Ascending aorta (tissue), 2 donors: ENCODE measurements around the gene NKD1. TPM values are rescaled to one million over a fixed set of nuclear protein-coding genes. Genes with fewer than 3 reads are reported as not detected.

Source experiments
- DNase-seq, 2 donors: peaks; one replicate each; pipeline ENCODE4 v3.0.0-alpha.2; 2019; ENCODE audit warnings: low spot score in 2 of 2
- H3K27ac ChIP-seq, 2 donors: fragments of 200-600 bp; sonication (generic); one replicate each; pipeline ENCODE4 v1.5.1; 2016 to 2017; ENCODE audit warnings: mild to moderate bottlenecking in 1 of 2
- H3K27me3 ChIP-seq: fragments of 200-600 bp; sonication (generic); one replicate; pipeline ENCODE4 v1.5.1; 2017
- H3K36me3 ChIP-seq, 2 donors: fragments of 200-600 bp; sonication (generic); one replicate each; pipeline ENCODE4 v1.5.1; 2016
- H3K4me1 ChIP-seq, 2 donors: fragments of 200-600 bp; sonication (generic); one replicate each; pipeline ENCODE4 v1.5.1; 2016 to 2017; ENCODE audit warnings: mild to moderate bottlenecking in 1 of 2
- H3K4me3 ChIP-seq, 2 donors: fragments of 200-600 bp; sonication (generic); one replicate each; pipeline ENCODE4 v1.5.1; 2016 to 2017; ENCODE audit warnings: mild to moderate bottlenecking in 1 of 2
- H3K9me3 ChIP-seq, 2 donors: fragments of 200-600 bp; sonication (generic); one replicate each; pipeline ENCODE4 v1.5.1; 2016
- CTCF ChIP-seq, 3 experiments: fragments of 200-600 bp in 2 of 3; fragments of 450-650 bp in 1 of 3; sonication (generic) in 2 of 3; IDR thresholded peaks; one replicate each; pipeline ENCODE4 v1.5.1; 2016 to 2019; ENCODE audit warnings: antibody characterized with exemption in 3 of 3, mild to moderate bottlenecking in 1 of 3, moderate library complexity in 1 of 3
- intact Hi-C: fragments of 100-400 bp; cut with DNase I; formaldehyde crosslinking; loops from one replicate; pipeline ENCODE4 v1.15.1; 2023
- total RNA-seq: library from RNA; depleted of rRNA; stranded (reverse); fragments of >200 nt; gene quantifications from one replicate; pipeline ENCODE4 v1.1.0, GENCODE V29; 2016

The NKD1 gene
- total RNA-seq, 1 donor from 2014 or later: 33.2 TPM

GRCh38 chr16:50547340-50548124 is 664 bp upstream of the NKD1 start:
- no peaks in the 10 kb centered on the region for H3K36me3 ChIP-seq
- no peaks in the 10 kb centered on the region for H3K9me3 ChIP-seq
- H3K27ac ChIP-seq: peak overlapping the region in 1 of 2 donors; percentile 9
- intact Hi-C loops: loop anchor here (1.0 to 2.0 kb wide), 7 partner anchors 37 to 394 kb away; partner anchors contain the start of genes BRD7, CYLD and TENT4B
- peak in 1 of 2 donors; percentile 78 for DNase-seq
- peak overlapping the region; percentile 67 to 82 for H3K4me3 ChIP-seq
- H3K4me1 ChIP-seq: peaks cover 2 to 8% of the 10 kb centered on the region in 2 donors
- TF ChIP-seq CTCF (IDR thresholded peaks at IDR 0.05): peak in 2 of 3 experiments; percentile 29 to 53
- H3K27me3 ChIP-seq: no peaks in the 10 kb centered on the region

GRCh38 chr16:50548909-50549560 is 839 bp downstream of the NKD1 start:
- peaks cover 2 to 20% of the 10 kb centered on the region in 2 donors for H3K4me1 ChIP-seq
- no peak for TF ChIP-seq CTCF (IDR thresholded peaks at IDR 0.05)
- intact Hi-C loops: loop anchor here (1.0 to 2.0 kb wide), 7 partner anchors 36 to 396 kb away; partner anchors contain the start of genes BRD7, CYLD and TENT4B
- no peaks in the 10 kb centered on the region for H3K27me3 ChIP-seq
- no peaks in the 10 kb centered on the region for H3K36me3 ChIP-seq
- no peak for DNase-seq
- peak overlapping the region; percentile 71 to 82 for H3K27ac ChIP-seq
- H3K4me3 ChIP-seq: peak overlapping the region; percentile 67 to 82
- H3K9me3 ChIP-seq: no peaks in the 10 kb centered on the region

- TF ChIP-seq CTCF (IDR thresholded peaks at IDR 0.05): no peak
- intact Hi-C loops: loop anchor here (2.0 kb wide), 6 partner anchors 35 to 193 kb away; partner anchors contain the start of genes BRD7 and CYLD
- Histone ChIP-seq H3K27ac (peak overlapping the region; percentile 71 to 82), H3K4me3 (peak overlapping the region; percentile 67 to 82), H3K9me3 (no peaks in the 10 kb centered on the region), H3K36me3 (no peaks in the 10 kb centered on the region), H3K27me3 (no peaks in the 10 kb centered on the region), H3K4me1 (peaks cover 2 to 23% of the 10 kb centered on the region in 2 donors)
- DNase-seq: no peak
Measured at GRCh38 chr16:50549561-50549915, 1.3 kb downstream of the NKD1 start.

- no peak for TF ChIP-seq CTCF (IDR thresholded peaks at IDR 0.05)
- no peaks in the 10 kb centered on the region for H3K36me3 ChIP-seq
- no peaks in the 10 kb centered on the region for H3K9me3 ChIP-seq
- peaks cover 3 to 26% of the 10 kb centered on the region in 2 donors for H3K4me1 ChIP-seq
- H3K27ac ChIP-seq: peak overlapping the region; percentile 71 to 82
- DNase-seq: peak in 1 of 2 donors; percentile 75
- H3K4me3 ChIP-seq: peak overlapping the region; percentile 67 to 82
- intact Hi-C loops: no loop called here
- H3K27me3 ChIP-seq: no peaks in the 10 kb centered on the region
Measured at GRCh38 chr16:50550035-50550434, 1.8 kb downstream of the NKD1 start.

- Histone ChIP-seq H3K27me3 (no peaks in the 10 kb centered on the region), H3K36me3 (no peaks in the 10 kb centered on the region), H3K4me1 (peaks cover 11 to 36% of the 10 kb centered on the region in 2 donors), H3K4me3 (peak overlapping the region; percentile 67 to 82), H3K27ac (peak overlapping the region; percentile 71 to 82), H3K9me3 (no peaks in the 10 kb centered on the region)
- TF ChIP-seq CTCF (IDR thresholded peaks at IDR 0.05): no peak
- no peak for DNase-seq
- intact Hi-C loops: no loop called here
Measured at GRCh38 chr16:50550866-50551641, 2.9 kb downstream of the NKD1 start.
